Upper lobe of left lung (tissue), 4 donors: ENCODE measurements around the gene KRTAP5-3.
"Not testable (repeated sequence)": the region's sequence is repeated elsewhere in the genome, so short reads cannot be mapped to it uniquely, and the experiment has no call there.

Experiments used
- CTCF ChIP-seq, 6 experiments: fragments of 450-650 bp in 4 of 6; fragments of 200-600 bp in 2 of 6; sonication (generic) in 2 of 6; IDR thresholded peaks; one replicate each; pipeline ENCODE4 v1.5.1; 2016 to 2019; ENCODE audit warnings: antibody characterized with exemption in 6 of 6
- EP300 ChIP-seq, 4 donors: sonication (generic); formaldehyde crosslinking; IDR thresholded peaks; one replicate each; pipeline ENCODE4 v1.5.1; 2017; ENCODE audit warnings: antibody characterized with exemption in 4 of 4, control low read depth in 2 of 4
- POLR2A ChIP-seq, 4 donors: fragments of 450-650 bp; IDR thresholded peaks; one replicate each; pipeline ENCODE4 v1.5.1; 2016 to 2017; ENCODE audit warnings: antibody characterized with exemption in 4 of 4, mild to moderate bottlenecking in 2 of 4
- POLR2AphosphoS5 ChIP-seq, 2 donors: sonication (generic); formaldehyde crosslinking; IDR thresholded peaks; one replicate each; pipeline ENCODE4 v1.5.1; 2017; ENCODE audit warnings: antibody characterized with exemption in 2 of 2

GRCh38 chr11:1595994-1596575 lies 12.2 kb downstream of the KRTAP5-3 start:
- TF ChIP-seq POLR2AphosphoS5, CTCF, POLR2A, EP300 (IDR thresholded peaks at IDR 0.05): not testable (repeated sequence)
